Left ventricle myocardium inferior (tissue), 1 donor: ENCODE data around the gene GIMAP6. TPM values are rescaled to one million over a fixed set of nuclear protein-coding genes. Genes with fewer than 3 reads are reported as not detected.
"Not testable (repeated sequence)": the region's sequence is repeated elsewhere in the genome, so short reads cannot be mapped to it uniquely, and the experiment has no call there.

ENCODE experiments used
- DNase-seq: peaks from one replicate; pipeline ENCODE4 v3.0.0-alpha.2; 2020
- H3K27ac ChIP-seq: fragments of 200-600 bp; replicated peaks from 2 replicates; pipeline ENCODE4 v1.8.0; 2021
- H3K27me3 ChIP-seq: fragments of 200-600 bp; 2 replicates; pipeline ENCODE4 v1.8.0; 2021; ENCODE audit warnings: low read depth
- H3K36me3 ChIP-seq: fragments of 200-600 bp; 2 replicates; pipeline ENCODE4 v1.8.0; 2021
- H3K4me1 ChIP-seq: fragments of 200-600 bp; 2 replicates; pipeline ENCODE4 v1.8.0; 2021
- H3K4me3 ChIP-seq: fragments of 200-600 bp; 2 replicates; pipeline ENCODE4 v1.8.0; 2021; ENCODE audit warnings: mild to moderate bottlenecking, moderate library complexity
- H3K9me3 ChIP-seq: fragments of 200-600 bp; replicated peaks from 2 replicates; pipeline ENCODE4 v1.8.0; 2021
- CTCF ChIP-seq: fragments of 200-600 bp; IDR thresholded peaks from 2 replicates; pipeline ENCODE4 v1.8.0; 2021; ENCODE audit warnings: antibody characterized with exemption, mild to moderate bottlenecking, borderline replicate concordance
- intact Hi-C: fragments of 100-400 bp; cut with micrococcal nuclease; formaldehyde crosslinking; loops from one replicate; pipeline ENCODE4 v1.11.0; 2022
- total RNA-seq: library from RNA; stranded (reverse); fragmentation: NEBNext Ultra II Directional; extraction: Animal tissue kit (Norgen Biotek cat#: 25700); gene quantifications from one replicate; pipeline ENCODE4 v1.2.1, GENCODE V29; 2021
- donor health status: DM: no; HTN: yes; CAD: no; lungs with severe emphysema.

Gene GIMAP6
- total RNA-seq, 1 donor from 2014 or later: 24.3 TPM

GRCh38 chr7:150663802-150664494 lies 31.8 kb upstream of the GIMAP6 start:
- intact Hi-C loops: no loop called here

GRCh38 chr7:150662821-150663220 lies 30.6 kb upstream of the GIMAP6 start:
- H3K27me3 ChIP-seq, H3K4me3 ChIP-seq, H3K27ac ChIP-seq, DNase-seq, H3K36me3 ChIP-seq, H3K4me1 ChIP-seq, intact Hi-C loops, H3K9me3 ChIP-seq: not testable (repeated sequence)

More at GRCh38 chr7:150663802-150664494, 31.8 kb upstream of the GIMAP6 start:
- H3K4me1 ChIP-seq: no peaks in the 10 kb centered on the region
- H3K4me3 ChIP-seq: no peak overlapping the region
- no peaks in the 10 kb centered on the region for H3K36me3 ChIP-seq
- no peaks in the 10 kb centered on the region for H3K27me3 ChIP-seq
- H3K9me3 ChIP-seq: peaks cover 6% of the 10 kb centered on the region
- TF ChIP-seq CTCF: no peak
- DNase-seq: no peak
- H3K27ac ChIP-seq: no peak overlapping the region

- H3K9me3 ChIP-seq: peaks cover 13% of the 10 kb centered on the region
- H3K27ac ChIP-seq: no peak overlapping the region
- TF ChIP-seq CTCF: no peak
- H3K27me3 ChIP-seq: no peaks in the 10 kb centered on the region
- no peak for DNase-seq
- intact Hi-C loops: no loop called here
- no peak overlapping the region for H3K4me3 ChIP-seq
- H3K36me3 ChIP-seq: no peaks in the 10 kb centered on the region
- no peaks in the 10 kb centered on the region for H3K4me1 ChIP-seq
Observed at GRCh38 chr7:150660939-150661613, 28.9 kb upstream of the GIMAP6 start.

- no peak for DNase-seq
- Histone ChIP-seq H3K4me3 (no peak overlapping the region), H3K9me3 (peaks cover 13% of the 10 kb centered on the region), H3K4me1 (no peaks in the 10 kb centered on the region), H3K36me3 (no peaks in the 10 kb centered on the region), H3K27me3 (no peaks in the 10 kb centered on the region), H3K27ac (no peak overlapping the region)
- TF ChIP-seq CTCF: no peak
- intact Hi-C loops: no loop called here
Observed at GRCh38 chr7:150657526-150657925, 25.3 kb upstream of the GIMAP6 start.

- Histone ChIP-seq H3K36me3 (no peaks in the 10 kb centered on the region), H3K9me3 (peaks cover 13% of the 10 kb centered on the region), H3K27me3 (no peaks in the 10 kb centered on the region), H3K27ac (no peak overlapping the region), H3K4me1 (no peaks in the 10 kb centered on the region), H3K4me3 (no peak overlapping the region)
- intact Hi-C loops: no loop called here
- no peak for DNase-seq
- no peak for TF ChIP-seq CTCF
Observed at GRCh38 chr7:150656047-150656446, 23.9 kb upstream of the GIMAP6 start.

GRCh38 chr7:150654692-150655091 lies 22.5 kb upstream of the GIMAP6 start:
- Histone ChIP-seq H3K36me3 (no peaks in the 10 kb centered on the region), H3K9me3 (peaks cover 13% of the 10 kb centered on the region), H3K4me1 (no peaks in the 10 kb centered on the region), H3K27me3 (no peaks in the 10 kb centered on the region), H3K4me3 (no peak overlapping the region), H3K27ac (no peak overlapping the region)
- intact Hi-C loops: no loop called here
- TF ChIP-seq CTCF: no peak
- no peak for DNase-seq
